Endothelial cell of umbilical vein (primary cell): ENCODE data around the gene KNTC1. TPM values are rescaled to one million over a fixed set of nuclear protein-coding genes. Genes with fewer than 3 reads are reported as not detected.

Source experiments
- BruUV-seq: library from RNA; stranded (reverse); fragments of 400-500 nt; replicated peaks from 2 replicates; lab custom pipeline; 2021; lab: Mats Ljungman, UMichigan
- CTCF ChIA-PET: fragments of 300-600, 350-600 bp; sonication (Branson Sonifier 250); formaldehyde crosslinking; loops from one replicate; lab custom pipeline; 2021; ENCODE audit warnings: antibody characterized with exemption, inconsistent platforms; lab: Charles Lee
- POLR2A ChIA-PET: fragments of 300-600, 350-600 bp; sonication (Branson Sonifier 250); formaldehyde crosslinking; loops from one replicate; lab custom pipeline; 2021; ENCODE audit warnings: antibody characterized with exemption, inconsistent platforms; lab: Charles Lee
- DNase-seq: peaks from one replicate; pipeline ENCODE4 v3.0.0-alpha.2; 2011; ENCODE audit warnings: low read depth, low spot score
- FAIRE-seq: peaks from 2 replicates; lab custom pipeline; 2011; peaks lifted over from hg19 to GRCh38; lab: Jason Lieb, UNC
- H2AFZ ChIP-seq: 2 replicates; pipeline ENCODE4 v1.6.0; 2012; ENCODE audit warnings: low read depth, low read length, control low read depth, inconsistent platforms
- H3K27ac ChIP-seq: 2 replicates; pipeline ENCODE4 v1.5.1; 2011; ENCODE audit warnings: low read depth, mild to moderate bottlenecking, control low read depth, low read length, moderate library complexity; ENCODE audit not compliant: insufficient read depth
- H3K27me3 ChIP-seq, 2 experiments: 2 replicates each; pipeline versions ENCODE4 v1.6.0 to v1.6.1; 2011; ENCODE audit warnings: low read length in 2 of 2, mixed read lengths in 1 of 2; ENCODE audit not compliant: control insufficient read depth in 2 of 2, insufficient read depth in 2 of 2
- H3K36me3 ChIP-seq, 2 experiments: 2 replicates in 1 of 2; 3 replicates in 1 of 2; pipeline ENCODE4 v1.5.1; 2011; ENCODE audit warnings: low read length in 2 of 2, mild to moderate bottlenecking in 1 of 2, moderate library complexity in 1 of 2; ENCODE audit not compliant: control insufficient read depth in 2 of 2, insufficient read depth in 2 of 2; ENCODE audit errors: extremely low read depth in 1 of 2
- H3K4me1 ChIP-seq: 3 replicates; pipeline ENCODE4 v1.5.1; 2011; ENCODE audit warnings: mild to moderate bottlenecking, low read length; ENCODE audit not compliant: control insufficient read depth, insufficient read depth; ENCODE audit errors: extremely low read depth
- H3K4me2 ChIP-seq: 2 replicates; pipeline ENCODE4 v1.6.1; 2011; ENCODE audit warnings: low read length, control low read depth, mixed read lengths; ENCODE audit not compliant: insufficient read depth
- H3K4me3 ChIP-seq, 3 experiments: fragments of 200-600 bp in 1 of 3; sonication (generic), shearing (Covaris generic) in 1 of 3; replicated peaks in 1 of 3; 2 replicates each; pipeline ENCODE4 v1.5.1; 2011 to 2016; ENCODE audit warnings: control low read depth in 3 of 3, low read length in 3 of 3, mild to moderate bottlenecking in 2 of 3, inconsistent platforms in 1 of 3, low read depth in 1 of 3, moderate library complexity in 1 of 3; ENCODE audit not compliant: insufficient read depth in 1 of 3
- H3K79me2 ChIP-seq: 2 replicates; pipeline ENCODE4 v1.6.0; 2012; ENCODE audit warnings: low read length, inconsistent platforms; ENCODE audit not compliant: control insufficient read depth, insufficient read depth
- H3K9ac ChIP-seq: replicated peaks from 2 replicates; pipeline ENCODE3; 2011; ENCODE audit warnings: low read length, control low read depth; ENCODE audit not compliant: insufficient read depth; ENCODE audit errors: extremely low read depth
- H3K9me1 ChIP-seq: replicated peaks from 3 replicates; pipeline ENCODE4 v1.6.0; 2011; ENCODE audit warnings: mild to moderate bottlenecking, low read length; ENCODE audit not compliant: control insufficient read depth, insufficient read depth; ENCODE audit errors: extremely low read depth
- H3K9me3 ChIP-seq: replicated peaks from 2 replicates; pipeline ENCODE4 v1.5.1; 2012; ENCODE audit warnings: low read length, inconsistent platforms; ENCODE audit not compliant: control insufficient read depth, insufficient read depth
- H4K20me1 ChIP-seq: replicated peaks from 2 replicates; pipeline ENCODE3; 2011; ENCODE audit warnings: mild to moderate bottlenecking, low read length; ENCODE audit not compliant: control insufficient read depth, insufficient read depth; ENCODE audit errors: extremely low read depth
- EZH2 ChIP-seq: IDR thresholded peaks from 2 replicates; pipeline ENCODE4 v1.6.1; 2012; ENCODE audit warnings: borderline replicate concordance, low read depth, mild to moderate bottlenecking, moderate library complexity, low read length, inconsistent platforms; ENCODE audit not compliant: severe bottlenecking
- FOS ChIP-seq: IDR thresholded peaks from 2 replicates; pipeline ENCODE4 v1.6.1; 2011; ENCODE audit warnings: mild to moderate bottlenecking, low read length, moderate library complexity, borderline replicate concordance; ENCODE audit not compliant: insufficient read depth
- GATA2 ChIP-seq: IDR thresholded peaks from 2 replicates; pipeline ENCODE4 v1.7.0; 2011; ENCODE audit warnings: low read depth, mild to moderate bottlenecking, moderate library complexity, mixed read lengths, low read length; ENCODE audit not compliant: insufficient read length, insufficient read depth
- JUN ChIP-seq: IDR thresholded peaks from 2 replicates; pipeline ENCODE4 v1.6.1; 2011; ENCODE audit warnings: borderline replicate concordance, low read depth; ENCODE audit not compliant: insufficient read length, insufficient read depth
- MYC ChIP-seq: IDR thresholded peaks from one replicate; pipeline ENCODE4 v1.6.1; 2011; ENCODE audit warnings: mild to moderate bottlenecking, low read depth, low read length
- POLR2A ChIP-seq: IDR thresholded peaks from 2 replicates; pipeline ENCODE4 v1.6.1; 2012; ENCODE audit warnings: low read depth, mild to moderate bottlenecking, control low read depth, low read length
- POLR2AphosphoS5 ChIP-seq: IDR thresholded peaks from 2 replicates; pipeline ENCODE4 v1.6.1; 2012; ENCODE audit warnings: low read depth, mild to moderate bottlenecking, control low read depth, low read length, moderate library complexity; ENCODE audit not compliant: insufficient read depth
- dilution Hi-C: fragments of 300-500 bp; cut with MboI; formaldehyde crosslinking; loops from one replicate; pipeline ENCODE4 v1.15.0; 2019; ENCODE audit warnings: low sequenced_read_pairs; ENCODE audit not compliant: extremely low pct_ligation_motif_present
- intact Hi-C: fragments of 100-400 bp; cut with micrococcal nuclease; formaldehyde crosslinking; loops from one replicate; pipeline ENCODE4 v1.10.0; 2022
- polyA plus RNA-seq, 4 experiments: library from polyadenylated mRNA; depleted of rRNA in 3 of 4; stranded (reverse) in 3 of 4; unstranded in 1 of 4; fragments of >200 nt; gene quantifications; 2 replicates each; pipeline versions ENCODE4 v1.2.1 to v1.2.3, GENCODE V29; 2011 to 2012; ENCODE audit warnings: missing spikeins in 1 of 4
- total RNA-seq: library from RNA; stranded (reverse); gene quantifications from 2 replicates; pipeline ENCODE4 v1.2.3, GENCODE V29; 2021
- TF ChIP-seq, protein P1 (sequence below): IDR thresholded peaks from 2 replicates; pipeline ENCODE4 v1.6.1; 2011; ENCODE audit not compliant: insufficient read depth, insufficient read length
- TF ChIP-seq, protein P2 (sequence below), 2 donors: IDR thresholded peaks; 1 replicate in 1 of 2; 2 replicates in 1 of 2; pipeline ENCODE4 v1.5.1; 2011; ENCODE audit warnings: low read length in 2 of 2, mild to moderate bottlenecking in 2 of 2, moderate library complexity in 2 of 2, control low read depth in 1 of 2, inconsistent platforms in 1 of 2, low read depth in 1 of 2; ENCODE audit not compliant: insufficient read depth in 1 of 2; ENCODE audit errors: extremely low read depth in 1 of 2

KNTC1 gene
- total and polyA plus RNA-seq, 2 donors (not counting 3 experiments of a cell fraction or from before 2014, with no cell fraction given), result 15.5 to 52.9 TPM

DNA sequence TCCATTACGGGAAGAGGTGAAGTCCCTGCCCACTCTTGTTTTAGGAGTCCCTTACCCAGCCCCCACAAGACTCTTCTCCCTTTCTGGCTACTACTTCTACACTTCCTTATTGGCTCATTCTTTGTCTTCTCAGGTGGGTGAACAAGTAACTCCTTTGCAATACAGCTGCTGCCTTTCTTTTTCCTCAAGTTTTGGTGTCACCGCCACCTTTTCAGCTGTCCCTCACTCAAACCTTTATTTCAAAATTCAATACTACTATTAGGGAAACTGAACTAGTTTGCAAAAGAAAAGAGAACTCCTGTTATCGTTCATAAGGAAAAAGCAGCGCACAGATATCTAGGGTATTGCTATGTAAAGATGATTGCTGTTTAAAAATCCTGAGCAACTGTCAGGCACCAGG is 6.4 kb upstream of the KNTC1 start:
- H3K79me2 ChIP-seq, result peaks cover 90% of the 10 kb centered on the region
- no peak for FAIRE-seq
- H3K9me3 ChIP-seq, result no peaks in the 10 kb centered on the region
- H2AFZ ChIP-seq, result no peak overlapping the region
- POLR2A ChIA-PET, result interaction anchor here (0.9 kb wide), 1 partner anchor 23 kb away, joined by 3 read pairs; no protein-coding TSS in a partner anchor
- DNase-seq, result no peak
- H4K20me1 ChIP-seq, result peaks cover 22% of the 10 kb centered on the region
- peaks cover 20% of the 10 kb centered on the region for H3K4me1 ChIP-seq
- intact Hi-C loops (no loop called here), dilution Hi-C loops (no loop called here)
- no peak for TF ChIP-seq JUN
- TF ChIP-seq GATA2, result no peak
- TF ChIP-seq, protein P1, sequence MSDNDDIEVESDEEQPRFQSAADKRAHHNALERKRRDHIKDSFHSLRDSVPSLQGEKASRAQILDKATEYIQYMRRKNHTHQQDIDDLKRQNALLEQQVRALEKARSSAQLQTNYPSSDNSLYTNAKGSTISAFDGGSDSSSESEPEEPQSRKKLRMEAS, result no peak
- no peak for TF ChIP-seq POLR2A
- no peak for TF ChIP-seq MYC
- no peak for TF ChIP-seq FOS
- TF ChIP-seq, protein P2, sequence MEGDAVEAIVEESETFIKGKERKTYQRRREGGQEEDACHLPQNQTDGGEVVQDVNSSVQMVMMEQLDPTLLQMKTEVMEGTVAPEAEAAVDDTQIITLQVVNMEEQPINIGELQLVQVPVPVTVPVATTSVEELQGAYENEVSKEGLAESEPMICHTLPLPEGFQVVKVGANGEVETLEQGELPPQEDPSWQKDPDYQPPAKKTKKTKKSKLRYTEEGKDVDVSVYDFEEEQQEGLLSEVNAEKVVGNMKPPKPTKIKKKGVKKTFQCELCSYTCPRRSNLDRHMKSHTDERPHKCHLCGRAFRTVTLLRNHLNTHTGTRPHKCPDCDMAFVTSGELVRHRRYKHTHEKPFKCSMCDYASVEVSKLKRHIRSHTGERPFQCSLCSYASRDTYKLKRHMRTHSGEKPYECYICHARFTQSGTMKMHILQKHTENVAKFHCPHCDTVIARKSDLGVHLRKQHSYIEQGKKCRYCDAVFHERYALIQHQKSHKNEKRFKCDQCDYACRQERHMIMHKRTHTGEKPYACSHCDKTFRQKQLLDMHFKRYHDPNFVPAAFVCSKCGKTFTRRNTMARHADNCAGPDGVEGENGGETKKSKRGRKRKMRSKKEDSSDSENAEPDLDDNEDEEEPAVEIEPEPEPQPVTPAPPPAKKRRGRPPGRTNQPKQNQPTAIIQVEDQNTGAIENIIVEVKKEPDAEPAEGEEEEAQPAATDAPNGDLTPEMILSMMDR (IDR thresholded peaks at IDR 0.05; ENCODE audit: extremely low read depth in 1 of 2, insufficient read depth in 1 of 2, low read depth in 1 of 2, low read length in 2 of 2), result no peak
- TF ChIP-seq EZH2, result no peak
- no peak for TF ChIP-seq POLR2AphosphoS5
- no peak overlapping the region for H3K9ac ChIP-seq
- no peak overlapping the region for H3K4me3 ChIP-seq
- peaks cover 32 to 64% of the 10 kb centered on the region in 2 experiments for H3K36me3 ChIP-seq
- H3K9me1 ChIP-seq, result no peaks in the 10 kb centered on the region
- H3K4me2 ChIP-seq, result no peak overlapping the region
- CTCF ChIA-PET, result interaction anchor here (1.1 kb wide), 2 partner anchors 20 to 23 kb away, joined by 3 read pairs; partner anchors contain the start of gene ZCCHC8
- no peak overlapping the region for H3K27ac ChIP-seq
- BruUV-seq, result no TSS peak
- no peaks in the 10 kb centered on the region for H3K27me3 ChIP-seq
